ENCODE data around the gene KIF25. TPM values are rescaled to one million over a fixed set of nuclear protein-coding genes. Genes with fewer than 3 reads are reported as not detected.

Gene KIF25
- total RNA-seq, 2 experiments from 2014 or later, result not detected

DNA sequence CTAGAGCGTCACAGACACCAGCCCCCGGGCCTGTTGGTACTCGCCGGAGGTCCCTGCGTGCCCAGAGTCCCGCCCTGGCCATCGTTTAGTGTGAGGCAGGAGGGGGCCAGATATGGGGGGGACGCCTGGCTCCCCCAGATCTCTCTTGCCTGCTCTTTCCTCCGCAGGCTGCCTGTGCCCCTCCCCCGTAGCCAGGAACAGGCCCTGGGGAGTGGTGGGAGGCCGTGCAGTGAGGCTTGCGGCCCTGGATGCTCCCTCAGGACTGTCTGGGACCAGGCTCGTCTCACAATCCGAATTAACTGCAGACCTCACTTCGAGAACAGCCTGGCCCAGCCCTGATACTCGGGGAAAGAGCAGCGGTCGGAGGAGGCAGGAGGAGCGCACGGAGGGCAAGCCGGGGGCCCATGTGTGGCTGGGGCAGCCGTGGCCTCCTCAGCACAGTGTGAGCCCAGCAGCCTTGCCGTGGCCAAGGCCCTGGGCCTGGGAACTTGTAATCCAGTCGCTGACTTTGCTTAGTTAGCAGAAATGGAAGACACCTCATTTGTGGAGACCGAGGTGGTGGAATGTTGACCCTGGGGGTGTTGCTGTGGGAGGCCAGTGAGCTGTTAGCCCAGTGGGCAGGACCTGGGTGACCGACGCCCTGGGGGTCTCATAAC, 52.9 kb downstream of the KIF25 start:
- no peak for DNase-seq
- Mint-ChIP-seq H3K36me3 (no peaks in the 10 kb centered on the region), H3K27ac (no peak overlapping the region), H3K4me1 (no peaks in the 10 kb centered on the region), H3K4me3 (no peak overlapping the region), H3K27me3 (no peaks in the 10 kb centered on the region), H3K9me3 (no peaks in the 10 kb centered on the region)

GRCh38 chr6:168050881-168051586, 53.6 kb downstream of the KIF25 start:
- H3K27ac Mint-ChIP-seq, result no peak overlapping the region
- no peaks in the 10 kb centered on the region for H3K27me3 Mint-ChIP-seq
- no peaks in the 10 kb centered on the region for H3K36me3 Mint-ChIP-seq
- no peaks in the 10 kb centered on the region for H3K4me1 Mint-ChIP-seq
- H3K4me3 Mint-ChIP-seq, result no peak overlapping the region
- H3K9me3 Mint-ChIP-seq, result no peaks in the 10 kb centered on the region
- DNase-seq, result no peak

- Mint-ChIP-seq H3K4me3 (no peak overlapping the region), H3K9me3 (no peaks in the 10 kb centered on the region), H3K4me1 (no peaks in the 10 kb centered on the region), H3K36me3 (no peaks in the 10 kb centered on the region), H3K27me3 (no peaks in the 10 kb centered on the region), H3K27ac (no peak overlapping the region)
- DNase-seq, result no peak
Observed at GRCh38 chr6:168051648-168052047, 54.2 kb downstream of the KIF25 start.

DNA sequence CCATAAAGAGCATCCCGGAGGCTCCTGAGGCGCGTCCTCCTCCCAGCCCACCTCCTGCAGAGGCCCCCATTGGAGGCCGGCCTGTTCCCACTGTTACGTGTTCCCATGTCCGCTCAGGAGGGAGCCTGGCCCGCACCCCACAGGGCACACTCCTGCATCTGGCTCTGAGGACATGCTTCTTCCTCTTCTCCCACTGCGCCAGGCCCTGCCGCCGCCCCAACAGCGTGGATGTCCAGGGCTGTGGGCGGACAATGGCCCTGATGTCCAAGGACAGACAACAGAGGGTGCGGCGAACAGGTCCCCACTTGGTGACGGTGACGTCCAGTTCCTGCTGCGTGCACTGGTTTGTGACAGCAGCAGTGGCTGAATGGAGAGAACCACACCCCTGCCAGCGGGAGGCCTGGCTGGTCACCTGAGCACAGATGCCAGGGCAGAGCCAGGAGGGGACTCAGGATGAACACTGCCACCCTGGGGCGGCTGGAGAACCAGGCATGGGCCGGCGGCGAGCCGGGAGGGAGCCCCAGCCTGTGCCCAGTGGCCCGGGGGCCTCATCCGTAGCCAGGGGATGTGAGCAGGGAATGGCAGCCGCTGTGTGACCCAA, 54.9 kb downstream of the KIF25 start:
- no peak for DNase-seq
- no peaks in the 10 kb centered on the region for H3K27me3 Mint-ChIP-seq
- no peak overlapping the region for H3K4me3 Mint-ChIP-seq
- H3K36me3 Mint-ChIP-seq, result no peaks in the 10 kb centered on the region
- no peaks in the 10 kb centered on the region for H3K4me1 Mint-ChIP-seq
- H3K9me3 Mint-ChIP-seq, result no peaks in the 10 kb centered on the region
- H3K27ac Mint-ChIP-seq, result no peak overlapping the region

DNA sequence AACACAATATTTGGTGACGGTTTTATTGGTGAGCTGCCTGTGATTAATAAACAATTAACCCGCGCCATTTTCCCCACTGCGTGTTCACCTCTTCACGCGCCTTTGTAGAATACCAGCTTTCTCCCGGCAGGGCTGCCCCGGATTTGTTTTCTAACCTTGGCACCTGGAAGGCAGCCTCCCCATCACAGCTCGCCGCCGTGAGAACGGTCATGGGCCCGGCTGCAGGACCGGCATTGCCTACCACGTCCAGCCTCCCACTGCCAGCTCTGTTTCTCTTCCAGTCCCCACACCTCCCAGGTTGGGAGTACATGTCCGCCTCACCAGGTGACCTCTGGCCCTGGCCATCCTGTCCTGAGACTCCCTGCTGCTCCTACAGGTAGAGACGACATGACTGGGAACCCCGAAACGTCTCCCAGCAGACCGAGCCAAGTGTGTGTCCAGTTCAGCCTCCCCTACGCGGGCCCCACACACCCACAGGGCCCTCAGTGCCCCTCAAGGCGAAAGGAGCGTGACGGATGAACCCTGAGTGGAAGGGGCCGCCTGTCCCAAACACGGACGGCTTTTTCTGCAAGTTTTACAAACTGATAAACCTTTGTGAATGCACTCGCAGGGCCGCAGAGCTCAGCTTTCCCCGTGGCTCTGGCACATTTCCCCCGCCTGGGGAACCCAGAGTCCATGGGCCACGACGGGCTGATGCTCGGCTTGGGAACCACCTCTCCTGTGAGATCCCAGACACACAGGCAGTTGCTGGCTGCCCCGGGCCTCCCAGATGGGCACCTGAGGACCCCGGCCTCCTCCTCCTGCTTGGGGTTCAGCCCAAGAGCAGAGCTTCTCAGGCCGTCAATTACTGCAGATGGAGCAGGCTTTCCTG, 55.9 kb downstream of the KIF25 start:
- Mint-ChIP-seq H3K36me3 (no peaks in the 10 kb centered on the region), H3K4me1 (no peaks in the 10 kb centered on the region), H3K27me3 (no peaks in the 10 kb centered on the region), H3K27ac (no peak overlapping the region), H3K9me3 (no peaks in the 10 kb centered on the region), H3K4me3 (no peak overlapping the region)
- no peak for DNase-seq

- no peaks in the 10 kb centered on the region for H3K27me3 Mint-ChIP-seq
- H3K36me3 Mint-ChIP-seq, result no peaks in the 10 kb centered on the region
- H3K9me3 Mint-ChIP-seq, result no peaks in the 10 kb centered on the region
- H3K27ac Mint-ChIP-seq, result no peak overlapping the region
- no peaks in the 10 kb centered on the region for H3K4me1 Mint-ChIP-seq
- H3K4me3 Mint-ChIP-seq, result no peak overlapping the region
- DNase-seq, result no peak
Observed at GRCh38 chr6:168053957-168054471, 56.5 kb downstream of the KIF25 start.

DNA sequence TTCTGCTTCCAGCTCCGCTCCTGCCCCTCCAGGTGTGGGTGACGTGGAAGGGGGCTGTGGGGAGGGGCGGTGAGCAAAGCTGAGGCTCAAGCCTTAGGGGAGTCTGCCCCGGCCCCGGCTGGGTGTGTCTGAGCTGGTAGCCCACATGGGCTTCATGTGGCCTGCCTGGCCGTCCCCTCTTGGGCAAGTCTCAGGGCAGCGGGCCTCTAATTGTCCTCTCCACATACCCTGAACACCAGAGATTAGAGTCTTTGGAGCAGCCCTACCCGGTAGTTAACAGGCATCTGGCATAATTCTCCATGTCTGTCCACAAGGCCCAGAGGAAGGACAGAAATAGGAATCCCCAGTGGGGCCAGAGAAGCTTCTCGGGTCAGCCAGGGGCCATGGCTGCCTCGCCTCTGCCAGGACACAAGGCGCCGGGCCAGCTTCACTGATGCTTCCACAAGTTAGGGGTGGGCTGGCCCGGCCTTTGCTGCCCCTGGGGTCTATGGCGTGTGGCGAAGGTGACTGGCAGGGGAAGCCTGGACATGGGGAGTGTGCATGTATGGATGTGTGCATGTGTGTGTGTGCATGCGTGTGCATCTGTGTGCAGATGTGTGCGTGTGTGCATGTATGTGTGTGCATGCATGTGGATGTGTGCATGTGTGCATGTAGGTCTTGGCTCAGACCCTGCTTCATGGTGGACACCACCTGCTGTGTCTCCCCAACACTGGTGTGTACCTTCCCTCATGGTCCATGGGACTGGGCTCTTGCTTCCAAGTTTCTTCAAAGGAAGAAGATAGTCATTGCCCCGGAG, 57.5 kb downstream of the KIF25 start:
- no peaks in the 10 kb centered on the region for H3K36me3 Mint-ChIP-seq
- no peak for DNase-seq
- no peaks in the 10 kb centered on the region for H3K9me3 Mint-ChIP-seq
- no peak overlapping the region for H3K27ac Mint-ChIP-seq
- H3K4me3 Mint-ChIP-seq, result no peak overlapping the region
- no peaks in the 10 kb centered on the region for H3K4me1 Mint-ChIP-seq
- no peaks in the 10 kb centered on the region for H3K27me3 Mint-ChIP-seq

- no peaks in the 10 kb centered on the region for H3K4me1 Mint-ChIP-seq
- H3K27ac Mint-ChIP-seq, result no peak overlapping the region
- H3K9me3 Mint-ChIP-seq, result no peaks in the 10 kb centered on the region
- no peaks in the 10 kb centered on the region for H3K36me3 Mint-ChIP-seq
- H3K4me3 Mint-ChIP-seq, result no peak overlapping the region
- H3K27me3 Mint-ChIP-seq, result no peaks in the 10 kb centered on the region
- DNase-seq, result no peak
Observed at GRCh38 chr6:168055696-168056489, 58.4 kb downstream of the KIF25 start.

DNA sequence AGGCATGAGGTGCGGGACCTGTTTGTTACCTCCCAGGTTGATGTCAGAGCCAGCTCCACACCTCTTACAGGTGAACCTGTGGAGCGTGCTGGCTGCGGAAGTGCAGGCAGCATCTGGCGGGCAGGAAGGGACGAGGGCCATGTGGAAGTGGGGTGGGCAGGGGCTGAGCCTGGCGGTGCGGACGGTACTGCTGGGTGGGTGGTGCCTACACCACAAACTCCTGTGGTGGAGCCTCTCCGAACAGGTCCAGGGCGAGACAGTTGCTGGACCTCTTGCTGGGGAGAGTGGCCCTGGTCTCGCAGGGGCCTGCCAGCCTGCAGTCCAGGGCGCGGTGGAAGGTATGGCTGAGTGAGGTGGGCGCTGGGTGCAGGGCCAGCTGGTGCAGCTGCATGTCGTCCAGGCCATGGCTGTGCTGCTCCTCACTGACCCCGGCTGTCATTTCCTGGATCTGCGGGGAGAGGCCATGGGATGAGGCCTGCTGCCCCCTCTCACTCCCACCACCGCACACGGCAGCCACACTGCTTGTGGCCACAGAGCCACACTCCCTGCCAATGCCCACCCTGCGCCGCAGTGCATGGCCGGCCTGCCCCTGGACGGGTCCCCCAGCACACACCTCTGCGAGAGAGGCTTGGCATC, 59.5 kb downstream of the KIF25 start:
- H3K4me1 Mint-ChIP-seq, result no peaks in the 10 kb centered on the region
- no peaks in the 10 kb centered on the region for H3K36me3 Mint-ChIP-seq
- DNase-seq, result no peak
- no peak overlapping the region for H3K27ac Mint-ChIP-seq
- no peaks in the 10 kb centered on the region for H3K27me3 Mint-ChIP-seq
- no peak overlapping the region for H3K4me3 Mint-ChIP-seq
- no peaks in the 10 kb centered on the region for H3K9me3 Mint-ChIP-seq

DNA sequence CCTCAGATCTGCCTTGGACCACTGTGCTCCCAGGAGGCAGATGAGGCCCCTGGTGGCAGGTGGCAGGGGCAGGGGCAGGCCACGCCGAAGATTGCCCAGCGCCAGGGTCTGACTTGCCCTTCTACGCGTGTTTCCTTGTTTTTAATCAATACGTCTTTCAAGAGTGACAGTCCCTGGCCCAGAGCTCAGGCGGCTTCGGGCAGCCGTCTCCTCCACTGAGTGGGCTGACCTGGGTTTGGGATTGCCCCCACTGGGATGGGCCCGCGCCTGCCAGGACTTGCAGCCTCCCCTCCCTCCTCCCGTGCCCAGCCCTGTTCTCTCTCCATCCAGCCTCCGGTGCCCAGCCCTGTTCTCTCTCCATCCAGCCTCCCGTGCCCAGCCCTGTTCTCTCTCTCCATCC, 60.4 kb downstream of the KIF25 start:
- Mint-ChIP-seq H3K4me1 (no peaks in the 10 kb centered on the region), H3K36me3 (no peaks in the 10 kb centered on the region)

GRCh38 chr6:168058691-168059551, 61.5 kb downstream of the KIF25 start:
- no peaks in the 10 kb centered on the region for H3K27me3 Mint-ChIP-seq
- H3K4me1 Mint-ChIP-seq, result no peaks in the 10 kb centered on the region
- H3K4me3 Mint-ChIP-seq, result no peak overlapping the region
- no peak overlapping the region for H3K27ac Mint-ChIP-seq
- no peaks in the 10 kb centered on the region for H3K36me3 Mint-ChIP-seq
- H3K9me3 Mint-ChIP-seq, result no peaks in the 10 kb centered on the region
- no peak for DNase-seq

More for the DNA sequence above, 60.4 kb downstream of the KIF25 start:
- H3K4me3 Mint-ChIP-seq, result no peak overlapping the region
- H3K27ac Mint-ChIP-seq, result no peak overlapping the region
- H3K9me3 Mint-ChIP-seq, result no peaks in the 10 kb centered on the region
- no peaks in the 10 kb centered on the region for H3K27me3 Mint-ChIP-seq
- no peak for DNase-seq

GRCh38 chr6:168060521-168060931, 63.1 kb downstream of the KIF25 start:
- Mint-ChIP-seq H3K4me1 (no peaks in the 10 kb centered on the region), H3K27me3 (no peaks in the 10 kb centered on the region), H3K27ac (no peak overlapping the region), H3K4me3 (no peak overlapping the region), H3K9me3 (no peaks in the 10 kb centered on the region), H3K36me3 (no peaks in the 10 kb centered on the region)
- DNase-seq, result no peak

Measured in activated naive CD8-positive, alpha-beta T cell treated with anti-CD3 and anti-CD28 coated beads for 36 hours (primary cell).